HG03439 (cell line): ENCODE results near the gene CTTN.
"Not testable (repeated sequence)": the region's sequence is repeated elsewhere in the genome, so short reads cannot be mapped to it uniquely, and the experiment has no call there.

Source experiments
- ATAC-seq: cut with Tn5 transposase; IDR thresholded peaks from one replicate; pipeline ENCODE4 v1.9.1; 2021; ENCODE audit warnings: mild to moderate bottlenecking, moderate library complexity; ENCODE audit not compliant: unreplicated experiment

Gene CTTN

DNA sequence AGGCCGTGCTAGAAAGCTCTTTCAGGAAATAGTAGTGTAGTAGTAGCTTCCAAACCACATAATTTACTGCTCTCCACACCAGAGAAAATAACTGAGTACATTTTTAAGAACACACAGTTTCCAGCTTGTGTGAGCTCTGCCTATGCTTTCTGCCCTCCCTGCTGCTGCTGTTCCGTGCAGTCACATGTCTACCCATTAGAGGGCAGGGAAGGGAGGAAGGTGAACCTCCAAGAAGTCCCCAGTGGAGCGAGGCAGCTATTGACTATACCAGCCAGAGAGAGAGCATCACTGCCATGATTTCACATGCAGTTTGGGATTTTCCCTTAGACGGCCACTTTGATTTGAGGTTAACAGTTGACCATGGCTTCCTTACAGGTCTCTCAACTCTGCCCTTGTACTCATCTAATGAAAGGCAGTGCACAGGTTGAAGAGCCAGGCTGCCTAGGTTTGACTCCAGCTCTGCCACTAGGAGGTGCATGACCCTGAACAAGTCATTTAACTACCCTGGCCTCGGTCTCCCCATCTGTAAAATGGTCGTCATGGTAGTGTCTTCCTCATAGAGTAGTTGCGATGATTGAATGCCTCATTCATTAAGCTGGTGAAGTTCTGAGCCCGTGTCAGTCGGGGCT lies 19.7 kb upstream of the CTTN start:
- no peak for ATAC-seq

DNA sequence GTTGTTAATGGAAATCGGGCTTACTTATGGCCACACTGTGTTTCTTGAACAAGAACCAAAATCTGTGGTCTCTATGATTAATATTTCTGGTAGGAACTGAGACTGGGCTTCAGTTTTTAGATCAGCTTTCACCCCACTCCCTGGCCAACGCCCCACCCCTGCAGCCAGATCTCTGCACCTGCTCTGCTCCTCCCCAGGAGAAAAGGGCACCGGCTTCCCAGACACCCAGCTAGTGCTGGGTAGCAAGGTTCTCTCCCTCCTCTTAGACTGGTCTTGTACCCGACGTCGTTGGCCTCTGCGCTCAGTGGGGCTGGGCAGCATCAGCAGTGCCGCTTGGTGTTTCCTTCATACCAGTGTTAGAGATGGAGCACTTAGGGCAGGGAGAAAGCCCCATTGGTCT lies 17.0 kb upstream of the CTTN start:
- ATAC-seq = no peak

DNA sequence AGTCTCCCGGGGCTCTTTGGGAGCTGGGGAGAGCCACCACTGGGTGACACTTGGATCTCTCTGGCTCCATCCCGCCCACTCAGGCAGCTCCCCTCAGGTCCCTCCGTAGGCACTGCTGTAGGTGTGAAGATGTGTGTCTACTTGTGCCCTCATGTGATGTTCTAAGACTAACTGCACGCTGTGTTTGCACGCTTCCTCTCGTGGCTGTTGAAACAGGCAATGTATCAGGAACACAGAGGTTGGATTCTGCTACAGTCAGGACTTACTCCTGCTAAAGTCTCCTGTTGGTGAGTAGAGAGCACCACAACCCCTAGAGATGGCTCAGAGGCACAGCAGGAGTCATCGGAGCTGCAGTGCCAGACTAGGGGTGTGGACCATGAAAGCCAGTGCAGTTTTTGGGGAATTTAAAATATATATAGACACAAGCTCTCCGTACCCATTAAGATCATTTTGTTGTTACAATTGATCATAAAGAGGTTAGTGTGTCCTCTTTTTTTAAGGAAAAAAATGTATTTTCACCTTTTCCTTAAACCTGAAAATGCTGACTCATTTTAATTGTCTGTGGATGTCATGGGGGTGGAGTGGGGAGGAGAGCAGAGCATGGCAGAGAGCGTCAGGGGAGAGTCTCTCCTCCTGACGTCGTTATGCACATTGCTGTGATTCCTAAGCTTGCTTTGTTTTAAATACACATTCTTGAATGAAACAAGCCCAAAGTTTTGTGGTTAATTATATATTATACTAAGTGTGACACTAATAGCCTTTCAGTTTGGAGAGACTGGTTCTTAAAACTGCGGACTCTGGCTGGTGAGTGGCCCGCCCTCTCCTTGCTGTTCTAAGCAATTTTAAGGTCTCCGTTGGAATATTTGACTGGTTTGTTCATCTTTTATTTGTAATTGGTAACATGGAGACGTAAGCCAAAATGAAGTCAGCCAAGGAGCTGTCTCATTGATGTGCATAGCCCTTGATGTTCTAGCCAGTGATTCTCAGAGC lies 16.2 kb upstream of the CTTN start:
- ATAC-seq = no peak

DNA sequence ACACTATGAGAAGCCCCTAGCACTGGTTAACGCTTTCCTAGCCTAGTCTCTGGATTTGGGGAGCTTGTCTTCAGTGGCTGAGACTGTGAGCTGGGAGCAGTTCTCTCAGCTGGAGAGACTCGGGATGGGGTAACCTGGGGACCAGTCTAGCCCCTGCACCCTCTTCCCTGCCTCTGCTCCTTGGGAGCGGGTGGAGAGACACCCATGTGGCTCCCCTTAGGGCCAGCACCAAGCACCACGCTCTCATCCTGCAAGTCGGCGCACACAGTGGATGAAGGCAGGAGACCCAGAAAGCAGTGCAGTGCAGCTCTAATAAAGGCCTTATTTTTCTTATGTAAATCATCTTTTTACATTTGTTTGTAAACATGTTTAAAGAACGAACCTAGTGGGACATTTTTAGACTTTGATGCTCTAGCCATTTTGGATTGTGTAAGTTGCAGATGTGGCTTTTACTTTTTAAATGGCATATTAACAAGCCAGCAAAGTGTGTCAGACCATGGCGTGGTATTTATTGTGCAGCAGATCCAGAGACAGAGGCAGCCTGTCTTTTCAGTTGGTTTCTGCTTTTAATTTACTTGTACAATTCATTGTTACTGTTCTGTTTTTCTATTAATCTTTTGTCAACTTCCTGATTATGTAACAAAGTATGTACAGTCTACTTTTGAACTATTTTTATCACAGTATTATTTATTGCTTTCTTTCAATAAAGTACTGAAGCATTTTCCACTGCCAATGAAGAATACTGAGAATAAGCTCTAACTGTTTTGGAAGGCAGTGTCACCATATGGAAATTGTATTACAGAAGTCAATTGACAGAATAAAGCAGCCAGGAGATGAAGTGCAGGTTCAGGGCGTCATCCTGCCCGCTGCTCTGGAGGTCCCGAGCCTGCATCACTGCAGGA lies 14.4 kb upstream of the CTTN start:
- no peak for ATAC-seq

DNA sequence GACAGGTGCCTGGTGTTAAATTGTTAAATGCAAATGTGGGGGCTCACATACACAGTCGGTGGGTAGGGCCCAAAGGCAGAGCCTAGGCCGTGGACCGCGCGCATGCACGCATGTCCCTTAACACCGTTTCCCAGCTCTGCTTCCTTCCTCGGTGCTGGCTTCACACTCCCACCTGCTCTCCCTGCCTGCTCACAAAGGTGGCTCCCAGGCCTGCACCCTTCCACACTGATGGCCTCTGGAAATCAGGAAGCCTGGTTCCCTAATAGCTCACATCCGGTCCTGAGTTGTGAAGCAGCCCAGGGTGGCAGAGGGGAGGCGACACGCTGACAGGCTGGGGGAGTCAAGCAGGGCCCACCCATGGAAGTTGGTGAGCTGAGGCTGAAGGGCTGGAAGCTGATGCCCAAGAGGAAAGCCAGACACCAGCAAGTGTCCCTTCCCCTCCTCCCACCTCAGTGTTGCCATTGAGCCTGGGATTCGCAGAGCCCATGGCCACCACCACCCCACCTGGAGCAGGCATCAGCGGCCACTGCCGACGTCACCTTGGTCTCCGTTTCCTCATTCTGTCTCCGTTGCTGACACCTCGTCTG lies 13.7 kb upstream of the CTTN start:
- no peak for ATAC-seq

DNA sequence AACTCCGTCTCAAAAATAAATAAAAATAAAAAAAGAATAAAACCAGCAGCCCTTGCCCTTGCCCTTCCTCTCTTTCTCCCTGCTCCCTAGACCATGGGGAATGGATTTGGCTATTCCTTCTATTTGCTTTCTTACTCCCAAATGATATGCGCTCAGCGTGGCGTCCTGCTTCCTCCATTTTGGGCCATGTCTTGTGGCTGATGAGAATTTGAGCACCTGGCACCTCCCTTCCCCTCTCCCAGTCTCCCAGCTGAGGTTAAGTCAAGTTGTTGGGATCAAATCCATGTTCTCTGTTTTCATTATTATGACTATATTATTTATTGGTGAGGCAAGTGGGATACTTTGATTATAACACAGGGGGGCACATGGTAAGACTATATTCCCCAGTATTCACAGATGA lies 10.8 kb upstream of the CTTN start:
- ATAC-seq = no peak

DNA sequence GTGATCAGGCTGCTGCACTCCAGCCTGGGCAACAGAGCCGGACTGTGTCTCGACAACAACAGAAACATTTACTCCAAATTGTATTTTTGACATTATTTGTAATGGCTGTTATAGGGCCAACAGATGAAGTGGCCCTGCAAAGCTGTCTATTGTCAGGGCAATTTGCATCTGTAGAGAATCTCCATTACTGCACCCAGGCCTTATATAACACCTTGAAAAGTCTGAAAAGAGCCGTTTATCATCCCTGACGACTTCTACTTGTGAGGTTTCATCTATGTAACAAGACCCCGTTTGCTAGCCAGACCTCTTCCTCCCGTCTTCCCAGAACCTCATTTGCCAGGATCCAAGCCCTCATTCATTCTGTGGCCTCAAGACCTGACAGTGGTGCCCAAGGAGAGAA lies 9.1 kb upstream of the CTTN start:
- ATAC-seq = no peak

DNA sequence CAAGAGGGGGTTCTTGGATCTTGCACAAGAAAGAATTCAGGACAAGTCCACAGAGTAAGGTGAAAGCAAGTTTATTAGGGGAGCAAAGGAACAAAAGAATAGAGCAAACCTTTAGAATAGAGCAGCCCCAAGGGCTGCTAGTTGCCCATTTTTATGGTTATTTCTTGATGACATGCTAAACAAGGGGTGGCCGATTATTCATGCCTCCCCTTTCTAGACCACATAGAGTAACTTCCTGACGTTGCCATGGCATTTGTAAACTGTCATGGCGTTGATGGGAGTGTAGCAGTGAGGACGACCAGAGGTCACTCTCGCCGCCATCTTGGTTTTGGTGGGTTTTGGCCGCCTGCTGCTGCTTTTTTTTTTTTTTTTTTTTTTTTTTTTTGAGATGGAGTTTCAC lies 7.4 kb upstream of the CTTN start:
- not testable (repeated sequence) for ATAC-seq

DNA sequence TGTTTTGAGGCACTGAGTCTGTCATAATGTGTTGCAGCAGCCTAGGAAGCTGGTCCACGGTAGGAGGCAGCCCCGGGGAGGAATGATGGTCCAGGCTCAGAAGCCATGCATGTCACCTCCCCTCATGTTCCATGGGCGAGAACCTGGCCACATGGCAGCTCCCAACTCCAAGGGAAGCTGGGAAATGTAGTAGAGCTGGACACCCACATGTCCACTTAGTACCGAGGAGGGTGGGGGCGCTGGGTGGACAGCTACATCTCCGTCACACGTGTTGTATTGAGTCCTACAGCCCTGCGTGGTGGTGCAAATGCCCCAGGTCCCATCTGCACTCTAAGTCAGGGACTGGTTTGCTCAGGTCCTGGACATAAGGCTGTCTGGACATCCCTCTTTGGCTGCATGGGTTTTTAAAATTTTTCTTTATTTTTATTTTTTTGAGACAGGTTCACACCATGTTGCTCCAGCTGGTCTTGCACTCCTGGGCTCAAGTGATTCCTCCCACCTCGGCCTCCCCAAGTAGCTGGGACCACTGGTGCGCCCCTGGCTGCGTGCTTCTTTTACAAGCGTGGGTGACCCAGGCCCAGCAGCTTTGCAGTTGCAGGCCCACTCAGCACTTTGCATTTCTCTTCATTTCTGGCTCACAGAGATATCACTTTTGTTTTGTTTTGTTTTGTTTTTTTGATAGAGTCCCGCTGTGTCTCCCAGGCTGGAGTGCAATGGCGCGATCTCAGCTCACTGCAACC lies 3.9 kb upstream of the CTTN start:
- ATAC-seq = no peak

DNA sequence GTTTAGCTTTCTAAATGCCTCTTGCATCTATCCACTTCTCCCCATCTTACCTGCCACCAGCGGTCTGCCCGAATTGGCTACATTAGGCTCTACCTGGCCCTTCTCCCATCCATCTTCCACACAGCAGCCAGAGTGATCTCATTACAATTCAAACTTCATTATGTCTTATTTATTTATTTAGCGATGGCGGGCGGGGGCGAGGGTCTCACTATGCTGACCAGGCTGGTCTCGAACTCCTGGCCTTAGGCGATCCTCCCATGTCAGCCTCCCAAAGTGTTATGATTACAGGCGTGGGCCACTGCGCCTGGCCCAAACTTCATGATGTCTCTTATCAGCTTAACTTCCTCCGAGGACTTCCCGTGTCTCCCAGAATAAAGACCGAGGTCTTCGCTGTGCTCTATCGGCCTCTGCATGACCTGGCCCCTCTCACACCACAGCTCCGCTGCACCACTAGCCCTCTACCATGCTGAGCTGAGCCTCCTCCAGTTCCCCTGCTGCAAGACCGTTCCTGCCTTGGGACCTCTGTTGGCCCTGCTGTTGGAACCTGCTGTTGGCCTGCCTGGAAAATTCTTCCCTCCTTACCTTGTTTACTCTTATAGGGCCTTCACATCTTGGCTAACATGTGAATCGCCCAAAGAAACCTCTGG lies 870 bp upstream of the CTTN start:
- ATAC-seq = peak; percentile 3

DNA sequence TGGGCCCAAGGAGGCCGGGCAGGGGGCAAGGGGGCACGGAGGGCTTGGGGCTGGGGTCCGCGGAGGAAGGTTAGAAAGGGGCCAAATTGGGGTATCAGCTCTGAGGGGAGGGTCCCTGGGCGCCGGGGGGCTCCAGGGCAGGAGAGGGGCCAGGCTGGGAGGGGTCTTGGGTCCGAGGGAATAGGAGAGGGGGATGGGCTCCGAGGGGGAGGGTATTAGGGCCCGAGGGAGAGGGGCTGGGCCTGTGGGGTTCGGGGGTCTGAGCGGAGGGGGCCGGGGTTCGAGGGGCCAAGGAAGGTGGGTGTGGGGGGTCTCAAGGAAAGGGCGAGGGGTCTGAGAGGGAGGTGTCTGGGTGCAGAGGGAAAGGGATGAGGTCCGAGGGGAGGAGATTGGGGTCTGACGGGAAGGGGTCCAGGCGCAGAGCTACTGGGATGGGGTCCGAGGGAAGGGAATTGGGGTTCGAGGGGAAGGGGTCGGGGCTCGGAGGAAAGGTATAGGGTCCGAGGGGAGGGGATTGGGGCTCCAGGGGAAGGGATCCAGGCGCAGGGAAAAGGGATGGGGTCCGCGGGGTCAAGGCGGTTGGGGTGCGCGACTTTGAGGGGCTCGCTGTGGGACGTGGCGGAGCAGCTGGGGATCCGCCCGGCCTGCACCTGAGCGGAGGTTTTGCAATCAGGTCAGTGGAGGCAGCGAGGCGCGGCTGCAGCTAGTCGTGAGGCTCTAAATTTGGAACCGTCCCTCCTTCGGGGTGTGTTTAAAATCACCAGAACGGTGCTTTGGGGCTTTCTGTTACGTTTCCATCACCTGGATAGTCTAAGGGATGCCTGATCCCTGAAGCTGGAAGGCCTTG lies 728 bp downstream of the CTTN start:
- no peak for ATAC-seq

DNA sequence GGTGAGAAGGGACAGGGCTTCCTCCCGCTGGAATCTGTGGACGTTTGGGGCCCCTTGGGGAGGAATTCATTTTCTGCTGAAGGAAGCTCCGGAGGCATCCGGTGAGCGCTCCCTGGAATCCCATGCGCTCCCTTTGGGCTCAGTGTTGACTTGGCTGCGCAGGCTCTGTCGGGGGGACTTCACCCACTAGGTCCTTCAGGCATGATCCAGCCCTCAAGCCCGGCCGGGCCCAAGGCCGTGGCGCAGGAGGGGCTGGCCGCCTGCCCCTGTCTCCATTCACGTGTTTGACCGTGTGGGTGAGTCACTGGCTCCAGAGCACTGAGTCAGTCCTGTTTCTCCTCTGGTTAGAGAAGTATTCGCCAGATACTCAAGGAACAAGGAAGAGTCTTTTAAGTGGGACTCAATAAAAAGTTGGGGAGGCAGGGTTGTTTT lies 1.4 kb downstream of the CTTN start:
- no peak for ATAC-seq

DNA sequence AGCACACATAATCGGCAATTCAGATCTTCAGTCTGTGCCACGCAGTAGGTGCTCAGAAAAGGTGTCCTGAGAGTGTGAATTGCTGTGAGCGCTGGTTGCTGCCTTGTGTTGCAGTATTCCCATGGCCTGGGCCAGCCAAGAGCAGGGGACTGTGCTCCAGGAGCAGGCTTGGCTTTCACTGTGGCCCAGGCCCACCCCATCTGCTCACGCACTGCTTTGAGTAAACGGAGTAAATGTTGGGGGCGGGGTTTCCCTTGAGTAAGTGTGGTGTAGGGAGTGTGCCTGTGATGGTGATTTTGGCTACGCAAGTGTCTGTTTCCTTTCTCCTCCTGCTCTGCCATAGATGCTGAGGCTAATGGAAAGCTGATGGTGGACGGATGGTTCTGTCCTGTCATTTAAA lies 2.3 kb downstream of the CTTN start:
- ATAC-seq = no peak

DNA sequence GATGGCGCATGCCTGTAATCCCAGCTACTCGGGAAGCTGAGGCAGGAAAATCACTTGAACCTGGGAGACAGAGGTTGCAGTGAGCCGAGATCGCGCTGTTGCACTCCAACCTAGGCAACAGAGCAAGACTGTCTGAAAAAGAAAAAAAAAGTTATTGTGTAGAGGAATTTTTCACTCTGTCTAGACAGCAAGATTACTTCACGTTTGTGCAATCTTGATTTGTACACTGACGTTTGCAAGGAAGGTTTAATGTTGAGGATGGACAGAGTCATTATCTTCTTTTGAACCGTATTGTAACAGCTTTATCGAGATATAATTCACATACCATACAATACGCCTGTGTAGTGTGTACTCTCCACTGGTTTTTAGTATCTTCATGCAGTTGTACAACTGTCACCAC lies 3.7 kb downstream of the CTTN start:
- ATAC-seq = no peak

DNA sequence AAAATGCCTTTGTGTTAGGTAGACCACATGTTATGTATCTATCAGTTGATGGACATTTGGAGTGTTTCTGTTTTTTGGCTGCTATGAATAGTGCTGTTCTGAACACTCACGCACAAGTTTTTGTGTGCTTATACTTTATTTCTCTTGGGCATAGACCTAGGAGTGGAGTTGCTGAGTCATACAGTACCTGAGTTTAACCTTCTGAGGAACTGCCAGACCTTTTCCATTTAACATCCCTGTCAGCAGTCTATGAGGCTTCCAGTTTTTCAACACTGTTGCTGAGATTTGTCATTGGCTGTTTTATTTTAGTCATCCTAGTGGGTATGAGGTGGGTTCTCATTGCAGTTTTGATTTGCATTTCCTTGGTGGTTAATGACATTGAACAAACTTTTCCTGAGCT lies 4.4 kb downstream of the CTTN start:
- no peak for ATAC-seq

DNA sequence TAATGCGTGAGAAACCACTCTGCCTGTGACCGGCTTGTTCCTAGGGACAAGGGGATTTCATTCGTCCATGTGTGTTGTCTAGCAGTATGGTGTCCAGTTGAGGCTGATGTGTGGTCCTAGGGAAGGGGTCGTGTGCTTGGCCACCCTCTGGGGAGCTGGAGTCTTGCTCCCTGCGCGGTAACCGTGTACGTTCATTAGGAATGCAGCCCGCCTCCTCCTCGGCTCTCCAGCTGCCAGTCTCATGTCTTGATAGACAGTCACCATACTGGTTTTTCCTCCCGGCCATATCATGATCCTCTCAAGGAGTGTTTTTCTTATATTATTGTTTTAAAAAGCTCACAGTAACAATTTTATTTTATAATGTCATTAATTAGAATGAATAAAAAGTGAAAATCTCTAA lies 5.9 kb downstream of the CTTN start:
- ATAC-seq = no peak

DNA sequence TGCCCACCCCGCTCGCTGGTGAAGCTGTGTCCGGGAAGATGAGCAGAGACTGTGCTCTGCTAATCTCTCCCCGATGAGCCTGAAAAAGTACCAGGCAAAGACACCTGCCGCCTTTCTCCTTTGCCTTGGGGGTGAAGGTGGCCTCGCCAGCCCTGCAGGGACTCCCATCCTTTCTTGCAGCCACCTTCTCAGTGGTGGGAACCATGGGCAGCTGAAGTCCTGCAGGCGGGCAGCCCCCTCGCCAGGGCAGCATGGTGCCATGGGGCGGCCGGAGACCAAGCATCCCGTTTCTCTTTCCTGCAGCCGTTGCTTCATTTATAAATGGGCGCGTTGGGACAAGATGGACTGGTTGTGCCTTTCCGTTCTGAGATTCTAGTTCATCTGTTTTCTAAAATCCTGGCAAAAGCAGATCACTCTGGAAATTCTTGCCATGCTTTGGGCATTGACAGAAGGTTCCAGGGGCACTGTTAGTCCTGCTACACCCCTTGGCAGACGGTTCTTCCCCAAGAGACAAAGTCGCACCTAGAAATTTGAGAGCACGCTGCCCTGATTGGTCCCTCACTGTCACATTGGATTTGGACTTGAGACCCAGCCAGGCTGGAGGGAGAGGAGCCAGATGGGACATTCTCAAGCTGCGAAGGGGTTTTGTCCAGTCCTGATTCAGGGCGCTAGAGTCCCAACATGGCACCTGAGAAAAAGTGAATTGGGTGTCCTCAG lies 7.5 kb downstream of the CTTN start:
- no peak for ATAC-seq

DNA sequence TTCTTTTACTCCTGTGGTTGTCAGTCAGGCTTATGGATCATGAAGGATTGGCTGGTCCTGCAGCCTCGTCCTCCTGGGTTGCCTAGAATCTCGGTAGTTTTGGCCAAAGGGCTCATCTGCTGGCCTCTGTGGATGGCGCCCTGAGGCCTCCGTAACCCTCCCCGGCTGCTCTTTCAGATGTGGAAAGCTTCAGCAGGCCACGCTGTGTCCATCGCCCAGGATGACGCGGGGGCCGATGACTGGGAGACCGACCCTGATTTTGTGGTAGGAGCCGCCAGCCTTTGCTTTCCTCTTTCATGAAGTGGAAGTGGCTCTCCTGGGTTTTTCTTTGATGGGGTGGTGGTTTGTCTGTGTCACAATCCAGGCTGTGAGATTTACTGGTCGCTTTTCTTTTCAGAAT lies 8.8 kb downstream of the CTTN start:
- no peak for ATAC-seq
